DMS 273 (cell line): ENCODE data around the gene COL28A1.
"Not testable (repeated sequence)": the region's sequence is repeated elsewhere in the genome, so short reads cannot be mapped to it uniquely, and the experiment has no call there.

Experiments
- DNase-seq: peaks from one replicate; lab custom pipeline; 2025; ENCODE audit not compliant: unreplicated experiment; lab: John Stamatoyannopoulos, UW

COL28A1 gene

GRCh38 chr7:7519528-7519927 lies 16.1 kb downstream of the COL28A1 start:
- no peak for DNase-seq

GRCh38 chr7:7519056-7519455 lies 16.6 kb downstream of the COL28A1 start:
- DNase-seq = no peak

DNA sequence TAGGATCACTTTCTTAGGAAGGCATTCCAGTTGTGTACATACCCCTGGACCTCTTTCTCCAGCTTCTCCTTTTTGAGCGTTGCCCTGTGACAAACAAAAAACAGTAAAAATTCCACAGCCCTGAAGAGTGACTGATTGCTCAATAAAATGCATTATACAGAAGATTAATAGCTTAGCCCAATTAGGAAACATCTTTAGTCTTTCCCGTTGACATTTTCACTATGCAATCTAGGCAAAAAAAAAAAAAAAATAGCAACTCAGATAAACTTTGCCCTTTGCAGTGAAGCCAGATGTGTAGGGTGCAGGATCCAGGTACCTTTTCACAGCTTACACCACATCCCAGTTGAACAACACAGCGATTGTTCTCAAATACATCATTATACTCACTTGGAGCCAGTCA lies 17.9 kb downstream of the COL28A1 start:
- no peak for DNase-seq

DNA sequence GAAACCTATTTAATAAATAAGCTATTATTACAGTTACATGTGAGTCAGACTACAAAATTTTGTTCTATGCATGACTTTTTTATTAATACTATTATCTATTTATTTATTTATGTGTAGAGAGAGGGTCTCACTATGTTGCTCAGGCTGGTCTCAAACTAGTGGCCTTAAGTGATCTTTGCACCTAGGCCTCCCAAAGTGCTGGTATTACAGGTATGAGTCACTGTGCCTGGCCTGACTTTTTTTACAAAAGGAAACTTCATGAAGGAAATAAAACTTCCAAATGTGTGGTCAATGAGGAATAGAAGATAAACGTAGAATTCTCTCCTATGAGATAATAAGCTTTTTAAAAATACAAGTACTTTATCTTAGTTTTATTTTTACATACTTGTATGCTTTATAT lies 19.0 kb downstream of the COL28A1 start:
- DNase-seq = no peak

- no peak for DNase-seq
Observed at GRCh38 chr7:7516156-7516555, 19.5 kb downstream of the COL28A1 start.

DNA sequence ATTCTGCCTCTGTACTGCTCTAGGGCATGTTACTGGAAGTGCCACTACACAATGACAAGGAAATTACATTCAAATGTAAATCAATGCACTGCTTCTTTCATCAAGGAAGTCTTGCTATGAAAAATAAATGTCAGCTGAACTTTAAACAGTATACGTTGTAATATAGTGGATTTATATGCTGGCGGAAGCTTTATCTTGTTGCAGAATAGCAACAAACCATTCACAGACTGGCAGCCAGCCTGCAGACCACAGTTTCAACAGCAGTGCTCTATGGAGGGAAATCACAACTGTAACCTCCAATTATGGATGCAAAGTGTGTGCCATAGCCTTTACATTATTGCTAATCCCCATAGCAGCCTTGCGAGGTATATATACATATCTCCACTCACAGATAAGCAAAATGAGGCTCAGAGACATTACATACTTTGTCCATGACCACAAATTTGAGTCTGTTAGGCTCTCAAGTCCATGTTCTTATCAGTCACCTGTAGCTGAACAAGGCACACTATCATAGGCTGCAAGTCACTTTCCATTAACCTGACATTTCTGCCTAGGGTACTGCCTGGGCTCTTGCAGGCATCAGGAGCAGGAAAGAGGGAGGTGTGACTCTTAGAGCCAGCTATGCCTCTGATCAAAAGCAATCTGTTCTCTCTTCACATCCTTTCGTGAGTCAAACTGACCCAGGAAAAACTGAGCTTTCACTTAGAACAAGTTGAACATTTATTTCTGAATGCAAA lies 22.6 kb downstream of the COL28A1 start:
- no peak for DNase-seq

GRCh38 chr7:7510794-7511193 lies 24.9 kb downstream of the COL28A1 start:
- DNase-seq = no peak

GRCh38 chr7:7505915-7506314 lies 29.8 kb downstream of the COL28A1 start:
- DNase-seq = no peak

DNA sequence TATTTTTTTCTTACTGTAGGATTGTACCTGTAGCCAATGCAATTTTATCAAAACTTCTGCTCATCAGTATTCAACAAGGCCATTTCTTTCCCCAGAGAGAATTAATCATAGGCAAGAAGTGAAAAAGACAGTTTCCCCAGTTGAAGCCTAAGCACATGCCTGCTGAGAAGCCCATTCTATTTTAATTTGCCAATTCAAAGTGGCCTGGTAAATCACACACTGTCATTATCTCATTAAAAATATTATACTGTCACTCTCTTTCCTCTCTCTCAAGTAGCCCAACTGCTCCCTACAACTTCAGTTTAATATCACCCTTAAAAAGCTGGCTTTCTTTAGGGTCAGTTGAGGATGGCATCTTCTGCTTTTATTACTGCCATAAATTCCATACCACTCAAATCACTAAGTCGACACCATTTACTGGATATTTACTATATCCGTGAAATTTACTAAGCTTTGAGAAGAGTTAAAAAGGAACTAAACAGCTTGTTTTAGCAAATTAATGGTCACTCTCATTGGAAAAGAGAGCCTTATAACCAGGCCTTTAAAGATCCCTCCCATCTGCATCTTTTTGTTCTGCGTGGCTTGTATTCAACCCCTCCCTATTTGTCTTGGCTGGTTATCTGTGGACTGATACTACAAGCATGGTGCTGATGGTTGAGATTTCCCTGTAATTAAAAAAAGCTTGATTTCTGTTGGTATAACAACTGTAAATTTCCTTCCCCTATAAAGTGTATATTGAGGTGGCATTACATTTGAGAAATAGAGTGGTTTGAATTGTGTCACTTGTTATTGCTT lies 30.6 kb downstream of the COL28A1 start:
- no peak for DNase-seq

DNA sequence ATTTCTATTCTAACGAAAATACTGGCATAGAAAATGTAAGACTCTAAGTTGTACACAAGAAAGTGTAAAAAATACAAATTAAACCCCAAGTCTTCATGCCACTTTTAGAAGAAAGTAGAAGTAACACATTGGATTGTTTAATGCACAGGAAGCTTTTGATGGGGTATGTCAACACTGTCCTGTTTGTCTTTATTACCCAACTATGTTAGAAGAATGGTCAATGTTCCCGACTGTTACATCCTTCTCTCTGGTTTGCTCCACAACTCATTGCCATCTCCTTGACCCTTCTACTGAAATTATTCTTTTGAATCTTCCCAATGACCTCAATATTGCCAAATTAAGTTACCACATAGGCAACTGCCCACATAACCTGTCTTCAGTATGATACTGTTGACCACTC lies 35.8 kb downstream of the COL28A1 start:
- no peak for DNase-seq

DNA sequence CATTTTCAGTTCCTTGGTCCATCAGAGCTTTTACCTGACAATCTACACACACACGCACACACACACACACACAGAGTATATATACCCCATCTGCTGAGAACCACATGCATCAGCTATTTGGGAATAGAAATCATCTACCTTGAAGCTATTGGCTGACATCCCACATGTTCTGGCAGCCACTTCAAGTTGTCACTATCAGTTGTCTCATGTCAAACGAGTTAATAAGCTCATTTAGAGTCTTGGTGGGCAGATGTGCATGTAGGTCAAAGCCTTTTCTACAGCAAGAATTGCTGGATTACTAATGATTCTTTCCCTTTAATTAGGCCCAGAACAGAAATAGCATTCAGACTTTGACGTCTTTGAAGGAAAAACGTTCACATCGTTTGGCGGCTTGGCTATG lies 36.8 kb downstream of the COL28A1 start:
- peak; percentile 65 for DNase-seq

GRCh38 chr7:7496311-7496710 lies 39.4 kb downstream of the COL28A1 start:
- DNase-seq = no peak

DNA sequence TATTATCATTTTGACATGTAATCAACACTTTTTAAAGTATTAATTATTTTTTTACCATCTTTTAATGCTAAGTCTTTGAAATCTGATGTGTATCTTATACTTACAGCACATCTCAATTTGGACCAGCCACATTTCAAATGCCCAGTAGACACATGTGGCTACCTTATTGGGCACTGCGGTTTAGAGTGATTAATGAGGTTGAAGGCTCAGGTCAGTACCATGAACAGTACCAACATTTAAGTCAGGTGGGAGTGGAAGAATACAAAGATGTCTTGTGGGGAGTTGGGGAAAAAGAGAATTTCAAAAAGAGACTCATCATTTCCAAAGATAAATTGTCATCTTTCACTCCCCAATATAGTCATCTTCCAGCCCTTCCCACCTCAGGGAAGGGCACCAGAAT lies 40.5 kb downstream of the COL28A1 start:
- no peak for DNase-seq

DNA sequence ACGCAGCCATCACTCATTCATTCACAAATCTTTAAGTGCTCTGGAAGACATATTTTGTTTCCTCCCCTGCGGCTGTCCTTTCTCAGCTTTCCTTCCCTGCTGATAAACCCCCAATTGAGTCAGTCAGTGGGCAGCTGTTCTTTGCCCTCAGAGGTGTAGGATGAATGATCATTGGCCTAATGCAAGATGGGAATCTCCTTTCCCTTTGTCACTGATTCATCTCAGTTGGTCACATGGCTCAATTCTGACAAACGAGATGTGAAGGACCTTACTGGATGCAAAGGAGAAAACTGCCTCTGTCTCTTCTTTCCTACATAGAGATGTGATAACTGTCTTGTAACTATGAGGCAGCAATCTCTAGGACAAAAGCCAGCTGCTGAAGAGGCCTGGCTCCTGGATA lies 44.6 kb downstream of the COL28A1 start:
- no peak for DNase-seq

- DNase-seq = no peak
Observed at GRCh38 chr7:7490003-7490402, 45.7 kb downstream of the COL28A1 start.

- no peak for DNase-seq
Observed at GRCh38 chr7:7489546-7489945, 46.1 kb downstream of the COL28A1 start.

DNA sequence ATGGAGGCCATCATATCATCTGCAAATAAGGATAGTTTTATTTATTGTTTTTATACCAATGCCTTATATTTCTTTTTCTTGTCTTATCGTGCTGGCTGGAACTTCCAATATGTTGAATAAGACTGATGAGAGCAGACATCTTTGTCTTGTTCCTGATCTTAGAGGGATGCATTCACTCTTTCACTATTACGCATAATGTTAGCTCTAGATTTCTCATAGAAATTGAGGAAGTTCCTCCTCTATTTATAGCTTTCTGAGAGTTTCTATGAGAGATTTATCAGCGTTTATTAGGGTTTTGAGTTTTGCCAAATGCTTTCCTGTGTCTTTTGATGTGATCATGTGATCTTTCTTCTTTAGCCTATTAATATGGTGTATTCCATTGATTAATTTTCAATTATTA lies 49.3 kb downstream of the COL28A1 start:
- no peak for DNase-seq

GRCh38 chr7:7484072-7484471 lies 51.6 kb downstream of the COL28A1 start:
- no peak for DNase-seq

DNA sequence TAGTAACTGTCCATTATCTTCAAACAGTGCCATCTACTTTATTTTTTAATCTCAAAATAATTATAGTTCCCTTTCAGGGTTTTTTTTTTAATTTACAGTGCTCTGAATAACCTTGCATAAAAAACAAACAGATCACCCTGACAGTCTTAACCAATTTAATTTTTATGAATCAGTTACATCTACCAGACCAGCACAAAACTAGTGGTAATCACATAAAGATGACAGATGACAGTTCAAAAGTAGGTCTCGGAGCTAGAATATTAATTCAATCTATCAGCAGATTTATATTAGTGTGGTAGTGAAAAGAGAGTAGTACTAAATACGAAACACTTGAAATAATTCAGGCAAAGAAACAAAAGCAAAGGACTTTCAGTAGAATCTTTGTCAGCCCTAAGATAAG lies 53.9 kb downstream of the COL28A1 start:
- no peak for DNase-seq

DNA sequence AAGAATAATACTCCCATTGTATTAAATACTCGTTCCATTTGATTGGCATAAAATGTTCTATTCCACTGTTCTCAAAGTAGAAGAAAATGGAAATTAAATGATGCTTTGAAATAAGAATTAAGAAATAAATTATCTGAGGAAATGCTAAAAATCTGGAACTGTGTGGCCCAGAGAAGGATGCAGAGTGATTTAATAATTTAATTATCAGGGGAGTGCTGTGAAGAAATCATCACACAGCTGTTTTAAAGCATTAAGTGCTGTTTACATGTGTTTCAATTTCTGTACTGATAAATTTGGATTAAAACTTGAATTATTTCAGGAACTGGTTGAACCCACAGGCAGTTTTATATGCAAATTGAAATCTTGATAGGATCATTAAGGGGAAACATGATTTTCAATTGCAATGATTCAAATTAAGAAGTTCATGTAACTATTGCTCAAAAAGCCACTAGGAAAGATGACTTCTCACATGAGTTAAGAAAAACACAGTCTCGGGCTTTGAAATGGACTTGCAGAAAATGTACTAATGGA lies 56.3 kb downstream of the COL28A1 start:
- no peak for DNase-seq

DNA sequence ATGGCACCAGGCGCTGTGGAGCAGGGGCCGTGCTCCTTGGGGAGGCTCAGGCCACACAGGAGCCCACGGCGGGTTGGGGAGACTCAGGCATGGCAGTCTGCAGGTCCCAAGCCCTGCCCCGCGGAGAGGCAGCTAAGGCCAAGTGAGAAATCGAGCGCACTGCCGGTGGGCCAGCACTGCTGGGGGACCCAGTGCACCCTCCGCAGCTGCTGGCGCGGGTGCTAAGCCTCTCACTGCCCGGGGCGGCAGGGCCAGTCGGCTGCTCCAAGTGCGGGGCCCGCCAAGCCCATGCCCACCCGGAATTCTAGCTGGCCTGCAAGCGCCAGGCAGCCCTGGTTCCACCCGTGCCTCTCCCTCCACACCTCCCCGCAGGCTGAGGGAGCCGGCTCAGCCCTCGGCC lies 57.1 kb downstream of the COL28A1 start:
- no peak for DNase-seq

- DNase-seq = not testable (repeated sequence)
Observed at GRCh38 chr7:7477641-7478040, 58.0 kb downstream of the COL28A1 start.
